ENCODE results near the gene TTC38.

TTC38 gene

GRCh38 chr22:46329616-46330015 lies 61.8 kb downstream of the TTC38 start:
- no peak for DNase-seq (ENCODE audit: low read depth in 2 of 2)

GRCh38 chr22:46330426-46330825 lies 62.6 kb downstream of the TTC38 start:
- DNase-seq (ENCODE audit: low read depth in 2 of 2): no peak

- DNase-seq (ENCODE audit: low read depth in 2 of 2): no peak
These were observed 63.7 kb downstream of the TTC38 start for GRCh38 chr22:46331496-46331895.

- peak; percentile 45 to 55 for DNase-seq (ENCODE audit: low read depth in 2 of 2)
These were observed 67.7 kb downstream of the TTC38 start, which contains the start of gene TRMU for GRCh38 chr22:46335201-46336118. TRMU (plus strand) TSS chr22:46335714; CDS start chr22:46335765, 51 bp downstream.

- no peak for DNase-seq (ENCODE audit: low read depth in 2 of 2)
These were observed 68.6 kb downstream of the TTC38 start for GRCh38 chr22:46336119-46337078.

GRCh38 chr22:46337870-46338269 lies 70.1 kb downstream of the TTC38 start:
- DNase-seq (ENCODE audit: low read depth in 2 of 2): no peak

- DNase-seq (ENCODE audit: low read depth in 2 of 2): no peak
These were observed 70.8 kb downstream of the TTC38 start for GRCh38 chr22:46338636-46339035.

- no peak for DNase-seq (ENCODE audit: low read depth in 2 of 2)
These were observed 72.1 kb downstream of the TTC38 start for GRCh38 chr22:46339956-46340355.

- no peak for DNase-seq (ENCODE audit: low read depth in 2 of 2)
These were observed 72.9 kb downstream of the TTC38 start for GRCh38 chr22:46340676-46341075.

All from fibroblast of skin of left quadriceps (primary cell).